ENCODE measurements around the gene SLC22A2.

SLC22A2 gene

DNA sequence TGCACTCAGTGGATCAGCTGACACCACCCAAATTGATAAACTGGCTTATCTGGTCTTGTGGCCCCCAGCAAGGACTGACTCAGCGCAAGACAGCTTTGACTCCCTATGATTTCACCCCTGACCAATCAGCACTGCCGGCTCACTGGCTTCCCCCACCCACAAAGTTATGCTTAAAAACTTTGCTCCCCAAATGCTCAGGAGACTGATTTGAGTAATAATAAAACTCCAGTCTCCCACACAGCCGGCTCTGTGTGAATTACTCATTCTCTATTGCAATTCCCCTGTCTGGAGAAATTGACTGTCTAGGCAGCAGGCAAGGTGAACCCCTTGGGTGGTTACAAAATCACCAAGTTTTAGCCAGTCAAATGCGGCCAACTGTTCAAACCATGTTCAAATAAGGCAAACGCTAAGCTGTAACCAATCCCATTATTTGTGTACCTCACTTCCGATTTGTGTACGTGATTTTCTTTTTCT is 32.5 kb downstream of the SLC22A2 start:
- DNase-seq (ENCODE audit: low read depth) = no peak
- no peak overlapping the region for H3K4me3 ChIP-seq (ENCODE audit: low read depth, low read length)
- TF ChIP-seq, protein P1, sequence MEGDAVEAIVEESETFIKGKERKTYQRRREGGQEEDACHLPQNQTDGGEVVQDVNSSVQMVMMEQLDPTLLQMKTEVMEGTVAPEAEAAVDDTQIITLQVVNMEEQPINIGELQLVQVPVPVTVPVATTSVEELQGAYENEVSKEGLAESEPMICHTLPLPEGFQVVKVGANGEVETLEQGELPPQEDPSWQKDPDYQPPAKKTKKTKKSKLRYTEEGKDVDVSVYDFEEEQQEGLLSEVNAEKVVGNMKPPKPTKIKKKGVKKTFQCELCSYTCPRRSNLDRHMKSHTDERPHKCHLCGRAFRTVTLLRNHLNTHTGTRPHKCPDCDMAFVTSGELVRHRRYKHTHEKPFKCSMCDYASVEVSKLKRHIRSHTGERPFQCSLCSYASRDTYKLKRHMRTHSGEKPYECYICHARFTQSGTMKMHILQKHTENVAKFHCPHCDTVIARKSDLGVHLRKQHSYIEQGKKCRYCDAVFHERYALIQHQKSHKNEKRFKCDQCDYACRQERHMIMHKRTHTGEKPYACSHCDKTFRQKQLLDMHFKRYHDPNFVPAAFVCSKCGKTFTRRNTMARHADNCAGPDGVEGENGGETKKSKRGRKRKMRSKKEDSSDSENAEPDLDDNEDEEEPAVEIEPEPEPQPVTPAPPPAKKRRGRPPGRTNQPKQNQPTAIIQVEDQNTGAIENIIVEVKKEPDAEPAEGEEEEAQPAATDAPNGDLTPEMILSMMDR (conservative IDR thresholded peaks at IDR 0.05; ENCODE audit: low read depth, low read length) = no peak

- DNase-seq (ENCODE audit: low read depth) = no peak
- H3K4me3 ChIP-seq (ENCODE audit: low read depth, low read length) = no peak overlapping the region
- TF ChIP-seq, protein P1 (conservative IDR thresholded peaks at IDR 0.05; ENCODE audit: low read depth, low read length) = no peak
Measured at GRCh38 chr6:160224639-160225237, 33.9 kb downstream of the SLC22A2 start.

DNA sequence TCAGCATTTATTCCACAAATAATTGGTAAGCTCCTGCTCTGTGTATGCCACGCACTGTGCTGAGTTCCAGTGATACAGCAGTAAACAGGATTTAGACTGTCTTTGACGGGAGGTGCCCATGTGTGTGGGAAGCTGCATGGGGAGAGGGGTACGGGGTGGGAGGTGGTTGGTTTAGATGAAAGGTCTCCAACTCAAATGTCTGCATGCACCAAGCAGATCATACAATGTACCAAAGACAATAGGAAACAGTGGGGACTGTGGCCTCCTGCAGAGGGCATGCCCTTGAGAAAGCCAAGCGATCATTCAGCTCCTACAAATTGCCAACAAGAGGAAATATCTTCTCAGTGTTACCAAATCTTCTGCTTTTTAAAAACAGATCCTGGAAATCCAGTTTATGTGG is 36.1 kb downstream of the SLC22A2 start:
- TF ChIP-seq, protein P1 (conservative IDR thresholded peaks at IDR 0.05; ENCODE audit: low read depth, low read length) = no peak
- DNase-seq (ENCODE audit: low read depth) = no peak
- H3K4me3 ChIP-seq (ENCODE audit: low read depth, low read length) = no peak overlapping the region

DNA sequence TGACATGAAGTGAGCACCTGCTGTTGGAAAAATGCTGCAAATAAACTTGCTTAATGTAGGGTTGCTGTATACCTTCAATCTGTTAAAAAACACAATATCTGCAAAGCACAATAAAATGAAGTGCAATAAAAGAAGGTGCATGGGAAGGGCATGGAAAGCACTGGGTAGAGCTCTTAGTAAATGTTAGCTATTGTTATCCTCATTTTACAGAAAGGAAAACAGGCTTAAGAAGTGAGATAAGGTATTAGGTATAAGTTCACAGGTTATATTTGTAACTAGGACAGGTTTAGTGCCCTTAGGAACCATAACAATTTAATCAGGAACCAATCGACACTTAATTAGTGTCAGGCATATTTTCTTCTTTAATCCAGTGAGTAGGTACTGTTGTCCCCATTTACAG is 36.7 kb downstream of the SLC22A2 start:
- TF ChIP-seq, protein P1 (conservative IDR thresholded peaks at IDR 0.05; ENCODE audit: low read depth, low read length) = no peak
- H3K4me3 ChIP-seq (ENCODE audit: low read depth, low read length) = no peak overlapping the region
- DNase-seq (ENCODE audit: low read depth) = no peak

GRCh38 chr6:160221423-160221822 is 37.2 kb downstream of the SLC22A2 start:
- TF ChIP-seq, protein P1 (conservative IDR thresholded peaks at IDR 0.05; ENCODE audit: low read depth, low read length) = no peak
- DNase-seq (ENCODE audit: low read depth) = peak; percentile 20
- H3K4me3 ChIP-seq (ENCODE audit: low read depth, low read length) = no peak overlapping the region

DNA sequence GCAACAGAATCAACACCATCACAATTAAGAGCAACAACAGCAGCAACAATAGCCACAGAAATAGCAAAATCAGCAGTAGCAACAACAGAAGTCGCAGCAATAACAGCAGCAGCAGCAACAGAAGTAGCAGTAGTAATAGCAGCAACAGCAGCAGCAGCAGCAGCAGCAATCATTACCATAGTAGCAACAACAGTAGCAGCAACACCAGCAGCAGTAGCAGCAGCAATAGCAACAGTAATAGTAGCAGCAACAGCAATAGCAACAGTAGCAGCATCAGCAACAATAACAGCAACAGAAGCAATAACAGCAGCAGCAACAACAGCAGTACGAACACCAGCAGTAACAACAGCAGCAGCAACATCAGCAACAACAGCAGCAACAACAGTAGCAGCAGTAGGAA is 39.8 kb downstream of the SLC22A2 start:
- H3K4me3 ChIP-seq (ENCODE audit: low read depth, low read length) = no peak overlapping the region
- peak; percentile 9 for DNase-seq (ENCODE audit: low read depth)
- TF ChIP-seq, protein P1 (conservative IDR thresholded peaks at IDR 0.05; ENCODE audit: low read depth, low read length) = no peak

DNA sequence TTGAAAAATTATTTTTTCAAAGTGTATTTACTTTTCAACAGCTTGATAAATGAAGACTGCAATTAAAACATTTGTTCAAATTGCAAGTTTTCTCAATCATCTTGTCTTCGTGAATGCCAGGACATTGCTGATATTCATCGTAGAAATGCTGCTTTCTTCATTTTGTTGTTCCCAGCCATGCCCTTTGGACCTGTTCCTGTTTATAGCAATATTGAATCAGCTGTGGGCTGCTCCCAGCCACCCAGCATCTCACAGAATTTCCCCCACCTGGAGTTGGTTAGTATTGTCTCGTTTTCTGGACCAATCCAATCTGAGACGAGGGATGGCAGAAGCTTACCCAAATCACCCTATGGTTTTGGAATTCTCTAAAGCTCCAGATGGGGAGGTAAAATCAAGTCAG is 40.8 kb downstream of the SLC22A2 start:
- H3K4me3 ChIP-seq (ENCODE audit: low read depth, low read length) = no peak overlapping the region
- DNase-seq (ENCODE audit: low read depth) = no peak
- TF ChIP-seq, protein P1 (conservative IDR thresholded peaks at IDR 0.05; ENCODE audit: low read depth, low read length) = no peak
